Measurements from ENCODE around the gene ZRSR2.
"Not testable (repeated sequence)": the region's sequence is repeated elsewhere in the genome, so short reads cannot be mapped to it uniquely, and the experiment has no call there.

ZRSR2 gene

GRCh38 chrX:15825936-15826335 is 35.7 kb downstream of the ZRSR2 start:
- no peaks in the 10 kb centered on the region for H3K4me1 ChIP-seq (ENCODE audit: control insufficient read depth, insufficient read depth, low read length, unreplicated experiment)
- no peak overlapping the region for H2AFZ ChIP-seq (ENCODE audit: low read length, unreplicated experiment)
- no peaks in the 10 kb centered on the region for H3K79me2 ChIP-seq (ENCODE audit: control insufficient read depth, insufficient read depth, low read length, unreplicated experiment)
- H3K27ac ChIP-seq (ENCODE audit: low read depth, low read length), result no peak overlapping the region
- H3K4me3 ChIP-seq (ENCODE audit: low read depth, low read length), result no peak overlapping the region
- no peaks in the 10 kb centered on the region for H3K27me3 ChIP-seq (ENCODE audit: insufficient read depth, low read length)
- peaks cover 6% of the 10 kb centered on the region for H3K36me3 ChIP-seq (ENCODE audit: insufficient read depth, low read length)

GRCh38 chrX:15829217-15829616 is 38.9 kb downstream of the ZRSR2 start:
- no peaks in the 10 kb centered on the region; the same call in 1 of the 2 replicates for H3K36me3 ChIP-seq (ENCODE audit: insufficient read depth, low read length)
- no peak overlapping the region for H2AFZ ChIP-seq (ENCODE audit: low read length, unreplicated experiment)
- no peak overlapping the region for H3K27ac ChIP-seq (ENCODE audit: low read depth, low read length)
- H3K79me2 ChIP-seq (ENCODE audit: control insufficient read depth, insufficient read depth, low read length, unreplicated experiment), result no peaks in the 10 kb centered on the region
- H3K4me1 ChIP-seq (ENCODE audit: control insufficient read depth, insufficient read depth, low read length, unreplicated experiment), result no peaks in the 10 kb centered on the region
- H3K4me3 ChIP-seq (ENCODE audit: low read depth, low read length), result no peak overlapping the region
- H3K27me3 ChIP-seq (ENCODE audit: insufficient read depth, low read length), result no peaks in the 10 kb centered on the region

DNA sequence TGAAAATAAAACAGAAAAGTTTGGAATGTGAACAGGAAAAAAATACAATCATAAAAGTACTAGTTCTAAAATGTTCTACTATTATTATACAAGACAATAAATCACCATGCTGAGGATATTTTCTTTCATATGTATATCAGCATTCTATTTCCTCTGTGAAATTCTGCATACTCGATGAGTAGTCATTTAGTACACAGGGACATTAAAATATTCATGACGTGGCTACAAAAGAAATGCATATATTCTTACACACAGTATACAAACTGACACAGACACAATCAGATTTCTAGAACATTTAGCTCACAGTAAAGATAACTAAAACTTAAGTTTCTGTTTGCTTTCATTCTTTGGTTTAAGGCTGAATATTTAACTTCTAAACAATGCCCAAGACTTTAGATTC is 41.1 kb downstream of the ZRSR2 start:
- not testable (repeated sequence) for H3K4me1 ChIP-seq (ENCODE audit: control insufficient read depth, insufficient read depth, low read length, unreplicated experiment); H3K4me3 ChIP-seq (ENCODE audit: low read depth, low read length); H3K27ac ChIP-seq (ENCODE audit: low read depth, low read length); H2AFZ ChIP-seq (ENCODE audit: low read length, unreplicated experiment); H3K79me2 ChIP-seq (ENCODE audit: control insufficient read depth, insufficient read depth, low read length, unreplicated experiment); H3K36me3 ChIP-seq (ENCODE audit: insufficient read depth, low read length); H3K27me3 ChIP-seq (ENCODE audit: insufficient read depth, low read length)

DNA sequence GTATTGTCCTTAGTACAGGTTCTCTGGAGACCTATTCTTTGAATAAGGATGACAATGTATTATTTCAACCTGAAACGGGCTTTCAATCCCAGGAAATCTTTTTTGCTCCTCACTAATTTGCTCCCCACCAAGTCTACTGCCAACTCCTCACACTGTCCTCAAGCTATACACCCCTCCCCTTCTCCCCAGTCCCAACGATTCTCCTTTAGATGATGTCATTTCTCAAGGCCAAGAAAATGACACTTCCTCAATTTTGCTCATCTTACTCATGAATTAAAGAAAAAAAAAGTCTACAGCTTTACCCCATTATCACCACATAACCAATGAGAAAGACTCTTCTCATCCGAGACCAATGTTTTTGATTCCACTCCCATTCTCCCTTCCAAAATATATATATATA is 43.8 kb downstream of the ZRSR2 start:
- no peak overlapping the region for H2AFZ ChIP-seq (ENCODE audit: low read length, unreplicated experiment)
- H3K27me3 ChIP-seq (ENCODE audit: insufficient read depth, low read length), result no peaks in the 10 kb centered on the region
- H3K4me3 ChIP-seq (ENCODE audit: low read depth, low read length), result no peak overlapping the region
- H3K4me1 ChIP-seq (ENCODE audit: control insufficient read depth, insufficient read depth, low read length, unreplicated experiment), result no peaks in the 10 kb centered on the region
- H3K36me3 ChIP-seq (ENCODE audit: insufficient read depth, low read length), result no peaks in the 10 kb centered on the region
- no peaks in the 10 kb centered on the region for H3K79me2 ChIP-seq (ENCODE audit: control insufficient read depth, insufficient read depth, low read length, unreplicated experiment)
- no peak overlapping the region for H3K27ac ChIP-seq (ENCODE audit: low read depth, low read length)

- Histone ChIP-seq H3K27me3 (ENCODE audit: insufficient read depth, low read length) (no peaks in the 10 kb centered on the region), H2AFZ (ENCODE audit: low read length, unreplicated experiment) (no peak overlapping the region), H3K4me1 (ENCODE audit: control insufficient read depth, insufficient read depth, low read length, unreplicated experiment) (no peaks in the 10 kb centered on the region), H3K4me3 (ENCODE audit: low read depth, low read length) (no peak overlapping the region), H3K27ac (ENCODE audit: low read depth, low read length) (no peak overlapping the region), H3K36me3 (ENCODE audit: insufficient read depth, low read length) (no peaks in the 10 kb centered on the region), H3K79me2 (ENCODE audit: control insufficient read depth, insufficient read depth, low read length, unreplicated experiment) (no peaks in the 10 kb centered on the region)
Observed at GRCh38 chrX:15834827-15835595, 44.7 kb downstream of the ZRSR2 start.

- Histone ChIP-seq H3K4me1 (ENCODE audit: control insufficient read depth, insufficient read depth, low read length, unreplicated experiment) (no peaks in the 10 kb centered on the region), H3K27me3 (ENCODE audit: insufficient read depth, low read length) (no peaks in the 10 kb centered on the region), H3K27ac (ENCODE audit: low read depth, low read length) (no peak overlapping the region), H3K79me2 (ENCODE audit: control insufficient read depth, insufficient read depth, low read length, unreplicated experiment) (no peaks in the 10 kb centered on the region), H3K36me3 (ENCODE audit: insufficient read depth, low read length) (no peaks in the 10 kb centered on the region), H2AFZ (ENCODE audit: low read length, unreplicated experiment) (no peak overlapping the region), H3K4me3 (ENCODE audit: low read depth, low read length) (no peak overlapping the region)
Observed at GRCh38 chrX:15838017-15838416, 47.7 kb downstream of the ZRSR2 start.

- Histone ChIP-seq H3K36me3 (ENCODE audit: insufficient read depth, low read length) (peaks cover 3% of the 10 kb centered on the region; the same call in 1 of the 2 replicates), H3K4me1 (ENCODE audit: control insufficient read depth, insufficient read depth, low read length, unreplicated experiment) (no peaks in the 10 kb centered on the region), H3K27me3 (ENCODE audit: insufficient read depth, low read length) (no peaks in the 10 kb centered on the region), H3K4me3 (ENCODE audit: low read depth, low read length) (no peak overlapping the region), H3K79me2 (ENCODE audit: control insufficient read depth, insufficient read depth, low read length, unreplicated experiment) (no peaks in the 10 kb centered on the region), H3K27ac (ENCODE audit: low read depth, low read length) (no peak overlapping the region), H2AFZ (ENCODE audit: low read length, unreplicated experiment) (no peak overlapping the region)
Observed at GRCh38 chrX:15841853-15842516, 51.7 kb downstream of the ZRSR2 start.

- Histone ChIP-seq H2AFZ (ENCODE audit: low read length, unreplicated experiment) (no peak overlapping the region), H3K4me1 (ENCODE audit: control insufficient read depth, insufficient read depth, low read length, unreplicated experiment) (no peaks in the 10 kb centered on the region), H3K36me3 (ENCODE audit: insufficient read depth, low read length) (peaks cover 3% of the 10 kb centered on the region; the same call in 1 of the 2 replicates), H3K27me3 (ENCODE audit: insufficient read depth, low read length) (no peaks in the 10 kb centered on the region), H3K79me2 (ENCODE audit: control insufficient read depth, insufficient read depth, low read length, unreplicated experiment) (no peaks in the 10 kb centered on the region), H3K27ac (ENCODE audit: low read depth, low read length) (no peak overlapping the region), H3K4me3 (ENCODE audit: low read depth, low read length) (no peak overlapping the region)
Observed at GRCh38 chrX:15843960-15844359, 53.7 kb downstream of the ZRSR2 start.

GRCh38 chrX:15848576-15848975 is 58.3 kb downstream of the ZRSR2 start:
- no peaks in the 10 kb centered on the region for H3K79me2 ChIP-seq (ENCODE audit: control insufficient read depth, insufficient read depth, low read length, unreplicated experiment)
- no peak overlapping the region for H3K4me3 ChIP-seq (ENCODE audit: low read depth, low read length)
- H3K36me3 ChIP-seq (ENCODE audit: insufficient read depth, low read length), result peaks cover 3% of the 10 kb centered on the region
- no peak overlapping the region for H3K27ac ChIP-seq (ENCODE audit: low read depth, low read length)
- no peak overlapping the region for H2AFZ ChIP-seq (ENCODE audit: low read length, unreplicated experiment)
- no peaks in the 10 kb centered on the region for H3K27me3 ChIP-seq (ENCODE audit: insufficient read depth, low read length)
- peaks cover 5% of the 10 kb centered on the region for H3K4me1 ChIP-seq (ENCODE audit: control insufficient read depth, insufficient read depth, low read length, unreplicated experiment)

DNA sequence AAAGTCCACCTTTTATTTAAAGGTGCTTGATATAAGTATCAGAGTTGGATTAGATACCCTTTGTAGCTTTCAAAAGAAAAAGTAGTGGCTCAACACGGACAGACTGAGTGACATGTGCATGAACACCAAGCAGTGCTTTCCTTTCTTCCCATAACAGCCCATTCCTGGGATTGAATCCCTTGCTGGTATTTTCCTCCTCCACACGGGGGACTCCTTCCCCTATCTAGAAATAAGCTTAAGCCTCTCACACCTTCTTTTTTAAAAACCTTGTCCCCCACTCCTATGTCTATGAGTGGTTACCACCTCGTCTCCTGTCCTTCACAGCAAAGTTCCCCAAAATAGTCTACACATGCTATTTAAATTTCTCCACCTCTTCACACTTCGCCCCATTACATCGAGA is 59.3 kb downstream of the ZRSR2 start:
- H3K4me3 ChIP-seq (ENCODE audit: low read depth, low read length), result no peak overlapping the region
- no peaks in the 10 kb centered on the region for H3K79me2 ChIP-seq (ENCODE audit: control insufficient read depth, insufficient read depth, low read length, unreplicated experiment)
- peaks cover 8% of the 10 kb centered on the region for H3K4me1 ChIP-seq (ENCODE audit: control insufficient read depth, insufficient read depth, low read length, unreplicated experiment)
- H3K36me3 ChIP-seq (ENCODE audit: insufficient read depth, low read length), result peaks cover 3% of the 10 kb centered on the region
- H3K27me3 ChIP-seq (ENCODE audit: insufficient read depth, low read length), result no peaks in the 10 kb centered on the region
- H2AFZ ChIP-seq (ENCODE audit: low read length, unreplicated experiment), result no peak overlapping the region
- no peak overlapping the region for H3K27ac ChIP-seq (ENCODE audit: low read depth, low read length)

DNA sequence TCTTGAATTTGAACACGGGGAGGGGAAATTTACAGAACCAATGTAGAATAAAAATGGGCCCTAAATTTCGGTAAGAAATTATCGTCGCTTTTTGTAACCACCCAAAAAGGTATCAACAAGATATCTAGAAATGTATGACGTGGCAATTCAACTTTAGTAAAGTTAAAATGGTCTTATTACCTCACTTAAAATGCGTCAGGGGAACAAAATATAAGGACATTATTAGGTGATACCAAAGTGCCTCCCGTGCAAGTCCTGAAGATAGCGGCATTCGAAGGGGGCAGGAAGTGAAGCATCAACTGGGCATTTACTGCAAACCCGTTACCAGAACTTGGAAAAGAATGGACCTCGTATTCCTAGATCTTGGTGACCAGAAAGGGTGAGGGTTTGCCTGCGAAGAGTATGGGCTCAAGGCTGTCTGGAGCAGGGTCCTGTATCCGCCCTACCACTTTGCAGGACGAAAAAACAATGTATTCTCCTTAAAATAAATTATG is 63.3 kb downstream of the ZRSR2 start:
- Histone ChIP-seq H2AFZ (ENCODE audit: low read length, unreplicated experiment) (peak overlapping the region; percentile 55), H3K27me3 (ENCODE audit: insufficient read depth, low read length) (peaks cover 13% of the 10 kb centered on the region), H3K4me1 (ENCODE audit: control insufficient read depth, insufficient read depth, low read length, unreplicated experiment) (peaks cover 8% of the 10 kb centered on the region), H3K4me3 (ENCODE audit: low read depth, low read length) (peak overlapping the region; percentile 88), H3K27ac (ENCODE audit: low read depth, low read length) (no peak overlapping the region), H3K36me3 (ENCODE audit: insufficient read depth, low read length) (no peaks in the 10 kb centered on the region; the same call in 1 of the 2 replicates), H3K79me2 (ENCODE audit: control insufficient read depth, insufficient read depth, low read length, unreplicated experiment) (no peaks in the 10 kb centered on the region)
